Endometrial microvascular endothelial cells (primary cell): ENCODE measurements around the gene AUNIP. TPM values are rescaled to one million over a fixed set of nuclear protein-coding genes. Genes with fewer than 3 reads are reported as not detected.

Experiments used
- in situ Hi-C: cut with HindIII; loops from 2 replicates; pipeline ENCODE4 v1.10.0; 2017; ENCODE audit warnings: low sequenced_read_pairs, low pct_unique_long_range_greater_than_20kb; ENCODE audit errors: inconsistent ontology term
- total RNA-seq: library from RNA; depleted of rRNA; stranded (reverse); fragments of >200 nt; gene quantifications from one replicate; pipeline ENCODE4 v1.2.3, GENCODE V29; 2015; ENCODE audit errors: inconsistent ontology term

AUNIP gene
- total RNA-seq, 1 donor from 2014 or later: 1.6 TPM

- in situ Hi-C loops: no loop called here
These were observed 43.8 kb downstream of the AUNIP start for GRCh38 chr1:25815208-25816111.

- in situ Hi-C loops: no loop called here
These were observed 44.6 kb downstream of the AUNIP start for GRCh38 chr1:25814549-25815087.

GRCh38 chr1:25813734-25814471 lies 45.4 kb downstream of the AUNIP start:
- in situ Hi-C loops: no loop called here

- in situ Hi-C loops: no loop called here
These were observed 46.1 kb downstream of the AUNIP start for GRCh38 chr1:25813071-25813733.

- in situ Hi-C loops: no loop called here
These were observed 47.7 kb downstream of the AUNIP start for GRCh38 chr1:25811384-25812082.

- in situ Hi-C loops: no loop called here
These were observed 48.6 kb downstream of the AUNIP start for GRCh38 chr1:25810341-25811299.

- in situ Hi-C loops: no loop called here
These were observed 49.3 kb downstream of the AUNIP start for GRCh38 chr1:25809929-25810328.

GRCh38 chr1:25809283-25809926 lies 49.9 kb downstream of the AUNIP start:
- in situ Hi-C loops: no loop called here

GRCh38 chr1:25808481-25809244 lies 50.6 kb downstream of the AUNIP start:
- in situ Hi-C loops: no loop called here

- in situ Hi-C loops: no loop called here
These were observed 51.5 kb downstream of the AUNIP start for GRCh38 chr1:25807480-25808390.

GRCh38 chr1:25806418-25806817 lies 52.8 kb downstream of the AUNIP start:
- in situ Hi-C loops: no loop called here

GRCh38 chr1:25805863-25806225 lies 53.4 kb downstream of the AUNIP start:
- in situ Hi-C loops: no loop called here

GRCh38 chr1:25804964-25805862 lies 54.0 kb downstream of the AUNIP start:
- in situ Hi-C loops: no loop called here

GRCh38 chr1:25804244-25804963 lies 54.9 kb downstream of the AUNIP start:
- in situ Hi-C loops: no loop called here
